Thoracic aorta (tissue), 2 donors: ENCODE data around the gene GABBR2. TPM values are rescaled to one million over a fixed set of nuclear protein-coding genes. Genes with fewer than 3 reads are reported as not detected.

Experiments
- ATAC-seq: fragments of 150-250 bp; one replicate; pipeline ENCODE4 v1.8.0; 2017; ENCODE audit warnings: low read depth; ENCODE audit not compliant: insufficient number of reproducible peaks, low FRiP score
- DNase-seq: peaks from one replicate; pipeline ENCODE4 v3.0.0-alpha.2; 2020; ENCODE audit warnings: low spot score
- H3K27ac ChIP-seq, 2 donors: fragments of 200-600 bp; sonication (generic); 1 replicate in 1 of 2; 2 replicates in 1 of 2; pipeline ENCODE4 v1.5.1; 2016; ENCODE audit warnings: mild to moderate bottlenecking in 2 of 2, moderate library complexity in 2 of 2
- H3K27me3 ChIP-seq: fragments of 200-600 bp; sonication (generic); replicated peaks from 2 replicates; pipeline ENCODE4 v1.6.0; 2016; ENCODE audit warnings: mild to moderate bottlenecking; ENCODE audit not compliant: insufficient read depth
- H3K36me3 ChIP-seq: fragments of 200-600 bp; sonication (generic); one replicate; pipeline ENCODE4 v1.5.1; 2016
- H3K4me1 ChIP-seq, 2 donors: fragments of 200-600 bp; sonication (generic); 1 replicate in 1 of 2; 2 replicates in 1 of 2; pipeline versions ENCODE4 v1.5.1 to v1.6.0; 2016; ENCODE audit warnings: low read depth in 2 of 2, mild to moderate bottlenecking in 1 of 2; ENCODE audit not compliant: control insufficient read depth in 1 of 2
- H3K4me3 ChIP-seq: fragments of 200-600 bp; sonication (generic); 2 replicates; pipeline ENCODE4 v1.5.1; 2016; ENCODE audit warnings: mild to moderate bottlenecking
- H3K9me3 ChIP-seq: fragments of 200-600 bp; sonication (generic); 2 replicates; pipeline ENCODE4 v1.5.1; 2016
- CTCF ChIP-seq: fragments of 200-600 bp; sonication (generic); IDR thresholded peaks from one replicate; pipeline ENCODE4 v1.5.1; 2019; ENCODE audit warnings: antibody characterized with exemption
- total RNA-seq, 2 donors: library from RNA; depleted of rRNA; stranded (reverse); fragments of >200 nt; gene quantifications; one replicate each; pipeline versions ENCODE4 v1.1.0 to v1.2.3, GENCODE V29; 2016

Gene GABBR2
- total RNA-seq, 2 donors from 2014 or later, result not detected

GRCh38 chr9:98640394-98640793 is 68.3 kb downstream of the GABBR2 start:
- Histone ChIP-seq H3K9me3 (no peaks in the 10 kb centered on the region), H3K4me1 (peaks cover 0 to 9% of the 10 kb centered on the region in 2 donors), H3K27me3 (no peaks in the 10 kb centered on the region), H3K36me3 (no peaks in the 10 kb centered on the region), H3K4me3 (no peak overlapping the region), H3K27ac (no peak overlapping the region)
- TF ChIP-seq CTCF, result no peak
- DNase-seq (no peak), ATAC-seq (no peak)

GRCh38 chr9:98639133-98639532 is 69.6 kb downstream of the GABBR2 start:
- Histone ChIP-seq H3K36me3 (no peaks in the 10 kb centered on the region), H3K27me3 (no peaks in the 10 kb centered on the region), H3K27ac (no peak overlapping the region), H3K4me3 (no peak overlapping the region), H3K9me3 (no peaks in the 10 kb centered on the region), H3K4me1 (peaks cover 0 to 9% of the 10 kb centered on the region in 2 donors)
- no peak for TF ChIP-seq CTCF
- ATAC-seq (no peak), DNase-seq (no peak)

- Histone ChIP-seq H3K36me3 (no peaks in the 10 kb centered on the region), H3K27ac (no peak overlapping the region), H3K4me1 (no peaks in the 10 kb centered on the region), H3K27me3 (no peaks in the 10 kb centered on the region), H3K9me3 (no peaks in the 10 kb centered on the region), H3K4me3 (no peak overlapping the region)
- no peak for ATAC-seq
- DNase-seq, result no peak
- no peak for TF ChIP-seq CTCF
Measured at GRCh38 chr9:98637381-98637780, 71.4 kb downstream of the GABBR2 start.

GRCh38 chr9:98635374-98635773 is 73.4 kb downstream of the GABBR2 start:
- Histone ChIP-seq H3K4me3 (no peak overlapping the region), H3K9me3 (no peaks in the 10 kb centered on the region), H3K27ac (no peak overlapping the region), H3K4me1 (no peaks in the 10 kb centered on the region), H3K36me3 (no peaks in the 10 kb centered on the region), H3K27me3 (no peaks in the 10 kb centered on the region)
- TF ChIP-seq CTCF, result no peak
- DNase-seq (no peak), ATAC-seq (no peak)

GRCh38 chr9:98634685-98635336 is 73.9 kb downstream of the GABBR2 start:
- ATAC-seq (no peak), DNase-seq (no peak)
- no peaks in the 10 kb centered on the region for H3K36me3 ChIP-seq
- TF ChIP-seq CTCF, result no peak
- no peak overlapping the region for H3K4me3 ChIP-seq
- H3K4me1 ChIP-seq, result no peaks in the 10 kb centered on the region
- H3K27me3 ChIP-seq, result no peaks in the 10 kb centered on the region
- H3K27ac ChIP-seq, result no peak overlapping the region
- H3K9me3 ChIP-seq, result no peaks in the 10 kb centered on the region
